ENCODE data around the gene NPW.

The NPW gene

GRCh38 chr16:1984347-1985225 lies 35.0 kb upstream of the NPW start:
- DNase-seq: no peak

GRCh38 chr16:1985466-1986150 lies 34.0 kb upstream of the NPW start:
- no peak for DNase-seq

GRCh38 chr16:1987198-1987597 lies 32.4 kb upstream of the NPW start:
- no peak for DNase-seq

GRCh38 chr16:1989209-1990100 lies 30.1 kb upstream of the NPW start, which contains the start of gene SYNGR3:
Gene SYNGR3 (plus strand): TSS chr16:1989970. CDS start chr16:1990103, 133 bp downstream.
- no peak for DNase-seq

GRCh38 chr16:1990101-1990350 lies 29.6 kb upstream of the NPW start:
- no peak for DNase-seq

- DNase-seq: no peak
Measured at GRCh38 chr16:1990351-1991134, 29.0 kb upstream of the NPW start.

- peak; percentile 32 to 42 for DNase-seq
Measured at GRCh38 chr16:1991135-1991551, 28.4 kb upstream of the NPW start.

GRCh38 chr16:1991588-1991947 lies 28.0 kb upstream of the NPW start:
- no peak for DNase-seq

GRCh38 chr16:1991948-1992703 lies 27.5 kb upstream of the NPW start:
- DNase-seq: peak; percentile 99

- DNase-seq: no peak
Measured at GRCh38 chr16:1992704-1993317, 26.8 kb upstream of the NPW start.

GRCh38 chr16:1993731-1994131 lies 25.9 kb upstream of the NPW start:
- DNase-seq: no peak

GRCh38 chr16:1997494-1998359 lies 21.9 kb upstream of the NPW start:
- no peak for DNase-seq

GRCh38 chr16:1998360-1998835 lies 21.2 kb upstream of the NPW start:
- DNase-seq: no peak

GRCh38 chr16:1998852-1999801 lies 20.5 kb upstream of the NPW start:
- DNase-seq: no peak

- no peak for DNase-seq
Measured at GRCh38 chr16:1999866-2000514, 19.6 kb upstream of the NPW start.

- no peak for DNase-seq
Measured at GRCh38 chr16:2001035-2001434, 18.6 kb upstream of the NPW start.

- no peak for DNase-seq
Measured at GRCh38 chr16:2001456-2002355, 17.9 kb upstream of the NPW start.

Measured in activated CD4-positive, alpha-beta T cell treated with anti-CD3 and anti-CD28 coated beads, Interleukin-2, amount 50 U/mL, for 4 hours (primary cell).